Stimulated activated CD4-positive, alpha-beta T cell treated with anti-CD3 and anti-CD28 coated beads, Interleukin-2, amount 100 ng/mL, for 4 hours (primary cell): ENCODE data around the gene GDPD4.
"Not testable (repeated sequence)": the region's sequence is repeated elsewhere in the genome, so short reads cannot be mapped to it uniquely, and the experiment has no call there.

Source experiments
- DNase-seq: peaks from one replicate; pipeline ENCODE4 v3.0.0-alpha.2; 2020; ENCODE audit warnings: low read depth

The GDPD4 gene, protein sequence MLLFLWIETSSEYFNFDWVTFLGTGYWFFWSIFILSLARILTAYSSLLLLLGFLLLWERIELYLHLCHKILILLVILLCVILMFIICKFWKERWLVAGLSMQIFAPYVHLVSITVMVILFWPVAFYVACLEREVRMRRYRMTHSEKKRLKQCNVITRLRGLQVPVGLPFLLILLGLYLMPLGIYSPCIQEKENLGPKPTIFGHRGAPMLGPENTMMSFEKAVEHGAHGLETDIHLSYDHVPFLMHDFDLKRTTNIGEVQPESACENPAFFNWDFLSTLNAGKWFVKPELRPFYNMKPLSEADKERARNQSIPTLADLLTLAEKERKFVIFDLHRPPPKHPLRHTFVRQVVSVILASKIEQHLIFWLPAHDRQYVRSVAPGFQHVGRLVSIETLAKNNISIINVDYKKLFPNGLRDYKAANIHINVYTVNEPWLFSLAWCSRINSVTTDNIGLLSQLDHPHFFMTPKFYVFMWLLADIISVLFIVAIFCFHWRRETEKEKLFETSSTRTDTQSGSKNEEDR

DNA sequence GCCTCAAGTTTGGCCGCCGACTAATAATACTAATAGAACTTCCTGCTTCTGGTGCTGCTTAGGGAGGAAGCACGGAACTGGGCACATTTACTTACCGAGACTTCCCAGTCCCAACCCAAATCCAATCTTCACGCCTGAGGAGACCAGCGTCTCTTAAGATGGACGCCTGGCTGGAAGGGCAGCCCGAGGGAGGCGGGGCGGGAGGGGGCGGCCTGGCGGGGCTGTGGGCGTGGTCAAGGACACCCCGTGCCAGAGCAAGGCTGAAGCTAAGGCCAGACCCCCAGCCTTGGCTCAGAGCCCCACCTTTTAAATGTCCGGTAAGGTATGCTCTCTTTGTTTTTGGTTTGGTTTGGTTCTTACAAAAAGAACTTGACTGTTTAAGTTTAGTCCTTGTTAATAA lies at the start of gene GDPD4:
Gene GDPD4 (minus strand): TSS at position 177 of the 400 bp plus-strand sequence. CDS start 16,549 bp downstream, outside the sequence.
- no peak for DNase-seq

DNA sequence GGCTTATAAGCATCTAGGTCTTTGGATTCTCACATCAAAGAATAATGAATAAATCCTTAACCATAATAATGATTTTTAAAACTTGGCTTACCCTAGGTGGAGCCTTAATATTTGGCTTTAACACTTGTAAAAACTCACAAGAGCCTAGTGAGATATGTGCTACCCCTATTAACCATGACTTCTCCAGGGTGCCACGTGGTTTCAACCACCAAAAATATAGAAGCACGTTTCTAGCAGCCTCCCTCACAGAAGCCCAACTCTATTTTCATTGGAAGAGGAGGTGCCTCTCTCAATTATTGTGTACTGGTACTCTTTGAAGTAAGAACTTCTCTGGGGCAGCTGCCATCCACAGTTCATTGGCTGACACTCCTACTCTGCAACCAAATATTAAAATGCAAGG lies 46.5 kb upstream of the GDPD4 start:
- DNase-seq, result no peak

DNA sequence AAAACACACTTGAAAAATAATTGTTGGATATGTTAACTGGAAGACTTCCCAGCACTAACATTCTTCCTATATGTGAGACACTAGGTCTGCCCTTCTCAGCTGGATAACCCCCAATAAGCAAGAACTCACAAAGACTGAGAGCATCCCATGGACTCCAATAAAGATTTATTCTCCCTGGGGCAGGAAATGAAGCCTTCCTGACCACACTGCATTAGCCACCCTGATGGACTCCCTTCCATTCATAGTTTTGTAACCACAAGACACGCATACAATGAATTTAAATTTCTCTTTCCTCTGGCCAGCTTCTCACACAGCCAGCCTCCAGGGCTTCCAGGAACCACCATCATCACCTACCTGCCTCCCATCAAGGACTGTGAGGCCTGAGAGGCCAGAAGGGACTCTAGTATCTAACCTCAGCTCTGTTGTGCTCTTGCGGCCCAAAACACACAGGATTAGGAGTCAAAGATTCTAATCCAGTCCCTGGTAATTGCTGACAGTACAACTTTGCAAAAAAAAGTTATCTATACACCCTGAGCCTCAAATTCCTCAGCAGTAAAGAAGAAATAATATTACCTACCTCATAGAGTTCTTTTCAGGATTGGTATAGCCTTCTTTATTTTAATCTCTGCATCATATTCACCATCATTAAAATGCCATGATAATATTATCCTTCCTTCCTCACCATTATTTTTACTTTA lies 45.6 kb upstream of the GDPD4 start:
- DNase-seq, result no peak

DNA sequence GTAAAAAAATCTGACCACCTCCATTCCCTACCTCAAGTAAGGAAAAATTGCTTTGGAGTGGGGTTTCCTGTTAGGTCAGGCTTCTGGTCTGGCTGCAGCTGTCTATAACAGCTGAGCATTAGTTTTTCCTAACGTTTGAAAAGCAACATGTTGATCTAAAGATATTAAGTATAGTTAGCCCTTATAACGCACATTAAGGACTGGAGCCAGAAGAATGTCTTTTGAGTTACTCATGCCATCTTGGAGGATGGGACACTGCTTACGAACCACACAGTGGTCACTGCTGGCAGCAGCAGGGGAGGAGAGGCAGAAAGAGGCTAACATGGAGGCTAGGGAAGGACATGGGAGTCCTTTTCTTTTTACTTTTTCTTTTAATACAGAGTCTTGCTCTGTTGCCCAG lies 44.1 kb upstream of the GDPD4 start:
- DNase-seq, result no peak

DNA sequence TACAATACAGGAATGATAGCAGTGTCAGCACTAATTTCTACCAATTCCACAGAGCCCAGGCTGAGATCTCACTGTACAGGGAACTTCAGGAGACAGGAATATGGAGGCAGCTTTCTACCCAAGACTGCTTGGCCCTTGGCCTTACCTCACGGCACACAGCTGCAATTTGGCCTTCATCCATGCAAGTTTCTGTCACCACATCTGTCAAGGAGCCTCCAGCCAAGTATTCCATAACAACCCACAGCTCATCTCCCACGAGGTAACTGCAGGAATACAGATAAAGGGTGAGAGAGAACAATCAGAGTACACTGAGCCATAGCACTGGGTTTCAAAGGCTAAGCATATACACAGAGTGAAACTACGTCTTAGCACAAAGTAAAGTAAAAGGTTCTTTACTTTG lies 39.0 kb upstream of the GDPD4 start:
- DNase-seq, result no peak

DNA sequence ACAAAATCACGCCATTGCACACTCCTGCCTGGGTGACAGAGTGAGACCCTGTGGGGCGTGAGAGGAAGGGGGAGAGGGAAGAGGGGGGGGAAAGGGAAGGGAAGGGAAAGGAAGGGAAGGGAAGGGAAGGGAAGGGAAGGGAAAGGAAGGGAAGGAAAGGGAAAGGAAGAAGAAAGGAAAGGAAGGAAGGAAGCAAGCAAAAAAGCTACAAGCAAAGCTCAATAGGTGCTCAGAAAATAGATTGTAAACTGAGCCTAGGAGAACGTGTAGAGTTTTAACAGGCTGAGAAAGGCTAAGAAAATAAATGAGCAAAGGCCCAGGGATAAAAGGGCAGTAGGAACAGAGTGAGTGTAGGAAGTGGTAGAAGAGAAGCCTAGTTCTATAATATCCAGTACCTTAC lies 30.8 kb upstream of the GDPD4 start:
- DNase-seq, result no peak

DNA sequence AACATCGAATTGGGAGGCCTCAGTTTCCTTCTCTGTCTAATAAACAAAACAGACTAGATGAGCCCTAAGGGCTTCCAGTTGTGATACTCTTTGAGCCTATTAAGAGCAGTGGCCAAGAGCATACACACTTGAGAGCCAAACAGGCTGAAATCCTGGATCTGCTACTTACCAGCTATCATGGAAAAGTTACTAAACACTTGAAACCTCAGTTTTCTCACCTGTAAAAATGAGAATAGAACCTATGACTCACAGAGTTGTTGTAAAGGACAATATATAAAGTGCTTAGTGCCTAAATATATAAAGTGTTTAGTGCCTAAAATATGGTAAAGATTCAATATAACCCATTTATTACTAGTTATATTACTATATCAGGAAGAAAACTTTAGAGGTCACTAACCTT lies 23.7 kb upstream of the GDPD4 start:
- no peak for DNase-seq

DNA sequence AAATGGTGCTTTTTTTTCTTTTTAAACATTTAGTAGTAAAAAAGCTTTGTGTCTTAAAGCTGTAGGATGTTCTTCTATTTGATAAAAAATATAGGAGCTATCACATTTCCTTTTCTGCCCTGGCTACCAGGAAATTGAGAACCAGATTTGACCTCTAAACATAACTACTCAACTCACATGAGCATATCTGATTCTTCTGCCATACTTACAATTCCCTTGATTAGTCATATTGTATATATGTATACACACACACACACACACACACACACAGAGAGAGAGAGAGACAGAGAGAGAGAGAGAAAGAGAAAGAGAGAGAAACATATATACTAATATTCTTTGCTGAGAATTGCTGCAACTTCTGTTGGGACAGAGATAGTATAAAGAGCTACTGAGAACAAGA lies 23.0 kb upstream of the GDPD4 start:
- DNase-seq, result no peak

DNA sequence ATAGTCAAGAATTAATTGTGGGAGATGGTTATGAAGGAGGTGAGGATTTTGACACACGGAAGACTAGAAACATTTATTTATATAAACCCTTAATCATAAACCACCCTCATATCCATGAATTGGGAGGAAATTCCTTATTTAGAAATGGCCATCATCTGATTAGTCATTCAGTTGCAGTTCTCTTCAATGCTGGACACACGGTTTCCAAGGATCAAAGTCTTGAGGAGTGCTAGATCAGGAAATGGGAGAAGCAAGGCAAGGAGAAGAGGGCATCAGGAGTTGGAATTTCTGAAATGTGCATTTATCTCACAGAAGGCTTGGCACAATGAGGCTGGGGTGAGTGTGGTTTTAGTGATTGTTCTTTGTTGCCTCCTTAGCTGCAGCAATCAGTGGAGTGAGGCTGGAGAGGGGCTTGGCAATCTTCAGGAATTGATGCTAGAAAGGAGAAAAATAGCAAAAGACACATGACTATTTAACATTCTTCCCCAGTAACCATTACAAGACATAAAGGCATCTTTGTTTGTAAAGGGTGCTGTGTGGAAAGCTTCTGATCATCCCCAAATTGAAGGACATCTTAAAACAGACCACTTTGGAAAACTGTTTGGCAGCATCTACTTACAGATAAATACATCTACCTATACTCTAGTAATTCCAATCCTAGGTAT lies 21.6 kb upstream of the GDPD4 start:
- no peak for DNase-seq

DNA sequence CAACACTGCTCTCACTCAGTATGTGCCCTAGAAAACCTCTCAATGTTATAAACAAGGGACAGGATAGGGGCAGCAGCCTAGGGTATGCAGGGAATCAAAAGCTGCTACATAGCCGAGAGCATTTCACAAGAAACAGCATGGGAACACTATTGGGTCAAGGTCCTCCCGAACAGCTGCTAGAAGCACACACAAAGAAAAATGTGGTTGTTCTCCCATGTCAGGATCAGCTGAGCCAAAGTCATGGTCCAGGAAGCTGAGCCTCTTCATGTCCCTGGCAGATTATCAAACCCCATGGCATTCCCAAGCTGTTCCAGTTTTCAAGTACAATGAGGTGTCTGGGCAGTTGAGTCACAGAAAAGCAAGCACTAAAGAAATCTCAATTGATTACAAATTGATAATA lies 21.0 kb upstream of the GDPD4 start:
- DNase-seq, result no peak

DNA sequence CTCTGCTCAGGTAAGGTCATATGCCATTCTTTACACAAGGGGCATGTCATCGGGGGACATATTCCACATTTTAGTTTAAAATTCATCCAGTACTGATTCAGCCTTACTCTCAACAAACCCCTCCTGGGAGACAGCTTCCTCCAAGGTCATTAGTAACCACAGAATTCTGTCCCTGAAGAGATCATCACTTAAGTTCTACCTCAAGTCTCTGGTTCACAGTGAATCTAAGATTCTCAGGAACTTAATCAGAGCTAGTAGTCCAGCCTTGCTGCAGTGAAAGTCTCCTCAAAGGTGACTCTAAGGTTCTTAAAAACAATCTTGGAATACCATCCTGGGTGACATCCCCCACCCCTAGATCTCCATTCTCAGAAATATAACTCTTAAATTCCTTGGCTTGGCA lies 18.9 kb upstream of the GDPD4 start:
- no peak for DNase-seq

DNA sequence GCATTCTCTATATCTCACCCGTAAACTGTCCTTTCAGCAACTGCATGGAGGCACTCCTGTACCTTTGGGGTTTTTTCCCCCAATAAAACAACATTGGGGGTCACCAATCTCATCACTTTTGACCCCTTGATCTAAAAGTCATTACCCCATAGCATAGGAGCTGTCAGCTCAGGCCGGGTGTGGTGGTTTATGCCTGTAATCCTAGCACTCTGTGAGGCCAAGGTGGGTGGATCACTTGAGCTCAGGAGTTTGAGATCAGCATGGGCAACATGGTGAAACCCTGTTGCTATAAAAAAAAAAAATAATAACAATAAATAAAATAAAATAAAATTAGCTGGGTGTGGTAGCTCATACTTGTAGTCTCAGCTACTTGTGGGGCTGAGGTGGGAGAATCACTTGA lies 17.1 kb upstream of the GDPD4 start:
- no peak for DNase-seq

DNA sequence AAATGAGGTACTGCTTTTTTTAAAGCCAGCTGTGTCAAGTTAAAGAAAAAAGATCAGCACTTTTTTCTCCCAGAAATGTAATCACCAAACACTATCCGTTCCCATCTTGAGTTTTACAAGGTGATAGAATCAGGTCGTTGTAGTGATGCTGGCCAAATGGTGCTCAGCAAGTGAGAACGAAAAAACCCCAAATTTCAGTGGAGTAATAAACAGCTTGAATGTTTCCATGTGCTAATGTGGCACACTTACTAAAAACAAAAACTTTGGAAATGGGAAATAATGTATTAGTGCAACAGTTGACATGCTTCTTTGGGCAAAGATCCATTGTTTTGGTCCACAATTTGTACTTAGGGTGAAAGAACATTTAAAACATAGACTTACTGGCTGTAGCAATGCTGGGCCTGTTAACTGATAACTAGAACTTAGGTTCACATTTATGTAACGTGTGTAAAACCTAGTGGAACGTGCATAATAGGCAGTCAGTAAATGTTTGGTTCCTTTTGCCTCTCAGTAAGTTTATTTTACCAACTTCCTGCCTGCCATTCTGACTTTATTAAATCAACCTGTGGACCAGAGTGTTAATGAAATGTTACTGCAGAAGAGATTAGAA lies 15.4 kb upstream of the GDPD4 start:
- DNase-seq, result no peak

DNA sequence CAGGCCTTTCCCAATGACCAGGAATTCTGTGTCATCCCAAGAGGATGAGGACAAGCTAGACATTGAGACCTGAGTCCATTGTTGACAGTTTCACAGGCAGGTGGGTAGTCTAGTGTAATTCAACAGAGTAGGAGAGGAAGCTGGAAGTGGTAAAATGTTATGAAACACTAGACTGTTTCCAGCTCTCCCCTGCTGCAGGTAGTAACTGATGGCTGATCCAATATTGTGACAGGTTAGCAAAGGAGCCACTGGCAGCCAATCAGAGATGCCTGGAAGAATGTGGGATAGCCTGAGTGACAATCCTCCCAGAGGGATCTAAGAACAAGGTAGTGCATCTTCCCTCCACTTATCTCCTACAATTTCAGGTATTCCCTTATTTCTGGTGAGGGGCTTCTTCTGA lies 10.6 kb upstream of the GDPD4 start:
- no peak for DNase-seq

DNA sequence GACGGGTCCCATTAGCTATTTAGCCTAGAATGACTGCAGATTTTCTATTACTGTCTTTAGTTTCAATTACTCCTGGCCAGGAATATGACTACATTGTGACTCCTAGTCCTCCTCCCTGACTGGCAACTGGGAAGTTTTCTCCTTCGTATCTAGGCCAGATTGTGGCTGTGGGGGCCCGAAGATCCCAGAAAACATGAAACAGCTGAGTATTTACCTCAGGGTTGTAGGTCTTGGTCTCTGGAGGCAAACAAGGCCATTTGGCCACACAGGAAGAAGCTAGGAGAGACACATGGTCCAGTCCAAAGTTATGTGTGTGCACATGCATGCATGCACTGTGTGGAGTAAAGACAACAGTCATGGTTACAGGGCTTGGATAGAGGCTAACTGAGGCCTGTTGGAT lies 10.2 kb upstream of the GDPD4 start:
- DNase-seq, result no peak

DNA sequence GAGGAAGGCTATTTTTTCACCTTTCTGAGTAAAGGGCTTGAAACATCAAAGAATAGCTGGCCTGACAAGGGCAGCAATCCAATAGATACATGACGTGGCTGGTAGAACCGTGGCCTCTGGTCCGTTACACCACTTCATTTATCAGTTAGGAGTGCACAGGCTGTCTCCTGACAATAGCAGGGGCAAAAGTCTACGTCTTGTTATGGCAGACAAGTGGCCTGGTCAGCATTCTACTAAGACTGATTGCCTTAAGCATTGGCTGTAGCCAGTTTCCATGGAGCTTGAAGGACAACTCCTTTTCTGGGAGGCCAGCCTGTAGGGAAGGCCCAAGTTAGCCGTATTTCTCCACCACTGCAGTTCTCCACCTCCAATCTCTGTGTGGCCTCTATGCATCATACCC lies 9.2 kb upstream of the GDPD4 start:
- no peak for DNase-seq

DNA sequence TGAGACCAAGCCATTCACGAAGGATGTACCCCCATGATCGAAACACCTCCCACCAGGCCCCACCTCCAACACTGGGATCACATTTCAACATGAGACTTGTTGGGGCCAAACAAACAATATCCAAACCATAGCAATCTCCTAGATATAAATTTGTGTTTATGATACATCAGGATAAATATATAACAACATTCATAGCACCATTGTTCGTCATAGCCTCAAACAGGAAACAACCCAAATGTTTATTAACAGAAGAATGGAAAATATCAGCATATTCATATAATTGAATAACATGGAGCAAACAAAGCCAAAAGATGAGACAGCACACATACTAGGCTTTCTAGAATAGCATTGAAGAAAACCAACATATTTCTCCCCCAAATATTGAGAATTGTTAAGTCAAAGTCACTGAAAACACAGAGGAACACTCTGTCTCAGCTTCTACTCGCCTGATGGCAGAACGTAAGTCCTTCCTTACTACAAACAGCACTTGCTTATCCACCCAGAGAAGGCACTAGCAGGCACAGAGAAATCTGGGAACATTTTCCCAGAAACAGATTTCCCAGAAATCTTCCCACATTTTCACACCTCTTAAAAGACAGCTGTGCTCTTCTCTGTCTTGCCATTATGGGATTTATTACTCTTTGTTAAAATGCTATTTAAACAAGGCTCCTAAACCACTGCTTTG lies 8.1 kb upstream of the GDPD4 start:
- no peak for DNase-seq

DNA sequence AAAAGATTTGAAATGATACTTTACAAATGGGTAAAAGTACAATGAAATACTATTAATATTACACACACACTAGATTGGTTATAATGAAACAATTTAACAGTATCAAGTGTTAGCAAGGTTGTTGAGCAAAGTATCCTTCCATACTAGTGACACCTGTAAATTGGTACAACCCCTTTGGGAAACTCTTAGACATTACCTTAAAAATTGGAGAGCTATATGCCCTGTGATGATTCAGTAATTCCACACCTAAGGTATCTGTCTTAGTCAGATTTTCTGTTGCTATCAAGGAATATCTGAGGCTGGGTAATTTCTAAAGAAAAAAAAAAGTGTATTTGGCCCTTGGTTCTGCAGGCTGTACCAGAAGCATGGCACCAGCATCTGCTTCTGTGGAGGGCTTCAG lies 7.4 kb upstream of the GDPD4 start:
- DNase-seq, result no peak

DNA sequence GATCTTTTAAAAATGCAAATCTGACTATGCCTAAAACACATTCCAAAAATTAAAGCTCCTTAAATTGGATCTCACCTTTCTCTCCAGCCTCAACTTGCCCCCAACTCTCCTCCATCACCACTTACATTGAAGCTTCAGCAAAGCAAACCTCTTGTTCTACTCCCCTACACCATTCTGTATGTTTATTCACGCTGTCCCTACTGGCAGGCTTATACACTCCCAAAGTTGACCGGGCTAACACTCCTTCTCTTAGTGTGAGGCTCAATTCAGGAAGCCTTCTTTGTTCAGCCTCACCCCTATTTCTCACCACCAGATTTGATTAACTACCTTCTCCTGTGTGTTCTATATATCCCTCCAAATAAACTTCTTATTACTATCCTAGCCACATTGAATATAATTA lies 1.8 kb upstream of the GDPD4 start:
- no peak for DNase-seq

DNA sequence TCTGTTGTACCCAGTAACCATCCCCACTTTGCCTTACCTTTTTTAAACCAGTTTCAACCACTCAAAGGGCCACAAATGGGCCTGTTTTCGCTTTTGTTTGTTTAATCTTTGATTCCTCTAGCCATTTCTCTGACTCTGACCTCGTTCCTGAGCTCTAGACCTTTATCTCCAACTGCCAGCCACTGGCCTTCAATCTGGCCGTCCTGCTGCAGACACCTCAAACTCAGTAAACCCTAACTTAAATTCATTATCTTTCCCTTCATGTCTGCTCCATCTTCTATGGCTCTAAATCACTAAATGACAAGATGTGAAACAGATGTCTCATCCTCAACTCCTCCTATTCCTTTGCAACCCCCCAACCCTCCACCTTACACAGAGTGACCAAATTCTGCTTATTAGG lies 1.3 kb upstream of the GDPD4 start:
- DNase-seq, result no peak

DNA sequence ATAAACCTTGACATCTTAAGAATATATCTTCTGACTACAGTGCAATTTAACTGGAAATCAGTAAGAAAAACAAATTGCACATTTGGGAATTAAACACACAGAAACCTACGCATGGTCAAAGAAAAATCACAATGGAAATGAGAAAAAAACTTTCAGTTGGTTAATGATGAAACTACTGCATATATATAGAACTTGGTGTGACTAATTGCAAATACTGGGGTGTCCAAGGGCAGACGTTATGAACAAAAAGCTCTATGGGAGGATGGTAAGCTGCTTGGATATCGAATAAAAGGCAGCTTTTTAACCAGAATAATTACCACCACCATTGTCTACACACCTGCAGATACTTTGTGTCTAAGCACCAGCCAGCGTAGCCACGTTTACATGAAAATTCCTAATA lies 791 bp downstream of the GDPD4 start:
- DNase-seq, result no peak

DNA sequence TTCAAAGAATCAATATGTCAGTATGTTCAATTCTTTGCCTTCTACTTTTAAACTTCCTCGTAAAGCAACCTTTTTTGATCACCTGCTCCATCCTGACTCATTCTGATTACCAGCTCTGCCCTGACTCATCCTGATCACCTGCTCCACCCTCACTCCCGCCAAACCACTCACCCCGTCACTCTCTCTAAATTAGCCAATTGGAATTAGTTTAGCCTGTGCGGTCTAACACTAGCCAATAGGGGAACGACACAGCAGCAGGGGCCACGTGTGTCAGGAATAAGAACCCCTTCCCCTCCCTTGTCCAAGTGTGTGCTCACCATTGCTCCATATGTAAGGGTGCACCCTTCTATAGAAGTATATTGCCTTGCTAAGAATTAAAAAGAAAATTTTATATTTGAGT lies 1.5 kb downstream of the GDPD4 start:
- DNase-seq, result not testable (repeated sequence)
